ENCODE measurements around the gene TMPRSS5. TPM values are rescaled to one million over a fixed set of nuclear protein-coding genes. Genes with fewer than 3 reads are reported as not detected.

The TMPRSS5 gene
- total and polyA plus RNA-seq, 8 donors: 0.19 to 1.1 (median 0.55) TPM

DNA sequence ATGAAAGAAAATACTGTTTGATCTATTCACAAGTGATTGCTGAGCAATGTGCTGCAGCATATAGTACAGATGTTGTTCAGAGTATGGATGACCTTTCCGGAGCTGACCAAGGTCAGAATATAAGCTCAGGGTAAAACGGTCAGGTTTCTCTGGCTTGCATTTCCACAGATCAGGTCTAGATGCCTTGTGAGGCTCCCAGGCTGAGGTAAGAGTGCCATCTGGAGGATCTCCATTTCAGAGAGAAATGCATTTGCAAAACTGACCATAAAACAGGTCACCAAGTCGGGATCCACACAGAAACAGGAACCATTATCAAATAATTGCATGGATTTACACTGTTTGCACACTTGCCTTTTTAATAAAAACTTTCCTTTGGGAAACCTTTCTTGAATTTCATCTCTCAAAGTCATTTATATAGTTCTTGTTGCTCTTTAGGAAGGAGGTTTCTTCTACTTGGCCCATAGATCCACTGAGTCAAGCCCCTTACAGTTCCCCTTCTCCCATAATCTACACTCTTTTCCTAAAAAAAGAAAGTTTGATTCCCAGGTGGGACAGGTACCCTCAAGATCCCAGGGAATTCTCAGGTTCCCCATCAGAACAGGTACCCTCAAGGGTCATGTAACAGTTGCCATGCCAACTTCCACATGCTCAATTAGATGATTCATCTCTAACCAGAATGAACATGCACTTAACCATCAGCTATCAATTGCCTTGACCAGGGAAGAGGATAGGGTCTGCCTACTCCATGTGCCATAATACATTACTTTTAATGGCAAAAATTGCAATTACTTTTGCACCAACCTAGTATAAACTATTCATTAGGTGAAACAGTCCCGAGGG lies 25.0 kb upstream of the TMPRSS5 start:
- Histone ChIP-seq H3K9me3 (no peaks in the 10 kb centered on the region), H3K27me3 (no peaks in the 10 kb centered on the region), H3K36me3 (peaks cover 0 to 19% (median 7%) of the 10 kb centered on the region in 3 donors), H3K27ac (no peak overlapping the region), H3K4me3 (no peak overlapping the region), H3K4me1 (no peaks in the 10 kb centered on the region)
- intact Hi-C loops (cut with DNase I): loop anchor here in 1 of 3 donors (5.0 kb wide), 1 partner anchor 424 kb away; no protein-coding TSS in a partner anchor
- DNase-seq (peak in 2 of 6 donors; percentile 12 to 25), ATAC-seq (peak in 3 of 4 donors; percentile 66 to 85 (median 84)), FAIRE-seq (no peak)
- TF ChIP-seq, protein P1, sequence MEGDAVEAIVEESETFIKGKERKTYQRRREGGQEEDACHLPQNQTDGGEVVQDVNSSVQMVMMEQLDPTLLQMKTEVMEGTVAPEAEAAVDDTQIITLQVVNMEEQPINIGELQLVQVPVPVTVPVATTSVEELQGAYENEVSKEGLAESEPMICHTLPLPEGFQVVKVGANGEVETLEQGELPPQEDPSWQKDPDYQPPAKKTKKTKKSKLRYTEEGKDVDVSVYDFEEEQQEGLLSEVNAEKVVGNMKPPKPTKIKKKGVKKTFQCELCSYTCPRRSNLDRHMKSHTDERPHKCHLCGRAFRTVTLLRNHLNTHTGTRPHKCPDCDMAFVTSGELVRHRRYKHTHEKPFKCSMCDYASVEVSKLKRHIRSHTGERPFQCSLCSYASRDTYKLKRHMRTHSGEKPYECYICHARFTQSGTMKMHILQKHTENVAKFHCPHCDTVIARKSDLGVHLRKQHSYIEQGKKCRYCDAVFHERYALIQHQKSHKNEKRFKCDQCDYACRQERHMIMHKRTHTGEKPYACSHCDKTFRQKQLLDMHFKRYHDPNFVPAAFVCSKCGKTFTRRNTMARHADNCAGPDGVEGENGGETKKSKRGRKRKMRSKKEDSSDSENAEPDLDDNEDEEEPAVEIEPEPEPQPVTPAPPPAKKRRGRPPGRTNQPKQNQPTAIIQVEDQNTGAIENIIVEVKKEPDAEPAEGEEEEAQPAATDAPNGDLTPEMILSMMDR (IDR thresholded peaks at IDR 0.05): peak in 2 of 4 donors; percentile 19 to 40
- WGBS, 2 donors: 33 to 38% methylated on average over 4 of the region's 4 CpGs

DNA sequence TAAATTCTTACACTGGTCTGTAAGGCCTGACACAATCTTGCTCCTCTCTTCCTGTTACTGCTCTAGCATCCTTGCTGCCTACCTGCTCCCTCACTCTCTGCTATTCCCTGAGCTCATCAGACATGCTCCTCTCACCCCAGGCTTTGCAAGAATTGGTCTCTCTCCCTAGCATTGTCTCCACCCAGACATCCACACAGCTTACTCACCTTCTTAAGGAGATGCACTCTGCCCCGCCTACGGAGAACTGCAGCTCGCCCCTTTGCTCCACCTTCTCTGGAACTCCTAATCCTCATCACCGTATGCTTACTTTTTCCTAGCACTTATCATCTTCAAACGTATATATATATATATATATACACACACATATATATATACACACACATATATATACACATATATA lies 23.3 kb upstream of the TMPRSS5 start:
- 64 to 78% methylated on average over 5 of the region's 5 CpGs for WGBS, 2 donors
- H3K4me1 ChIP-seq: no peaks in the 10 kb centered on the region
- H3K4me3 ChIP-seq: no peak overlapping the region
- H3K27me3 ChIP-seq: no peaks in the 10 kb centered on the region
- no peak for FAIRE-seq
- no peak for ATAC-seq
- intact Hi-C loops (cut with DNase I): no loop called here
- H3K36me3 ChIP-seq: peaks cover 0 to 5% (median 0%) of the 10 kb centered on the region in 3 donors
- no peaks in the 10 kb centered on the region for H3K9me3 ChIP-seq
- H3K27ac ChIP-seq: no peak overlapping the region
- DNase-seq: no peak
- TF ChIP-seq, protein P1 (IDR thresholded peaks at IDR 0.05): no peak

DNA sequence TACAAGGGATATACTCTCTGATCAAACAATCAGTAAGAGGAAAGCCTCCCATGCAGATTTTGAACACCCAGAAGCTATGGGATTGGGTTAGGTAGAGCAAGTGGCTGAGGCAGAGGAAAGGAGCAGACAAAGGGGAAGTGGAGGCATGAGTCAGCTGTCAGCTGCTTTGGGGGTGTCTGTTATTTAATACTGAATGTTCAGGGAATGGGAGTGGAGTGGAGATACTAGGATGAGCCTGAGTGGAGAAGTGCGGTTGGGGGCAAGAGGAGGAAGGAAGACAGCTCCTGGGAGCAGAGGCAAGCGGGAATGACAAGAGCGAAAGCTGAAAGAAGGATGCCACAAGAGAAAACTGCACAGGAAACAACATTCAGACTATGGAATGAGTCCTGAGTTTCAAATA lies 22.7 kb upstream of the TMPRSS5 start:
- DNase-seq: no peak
- Histone ChIP-seq H3K27ac (no peak overlapping the region), H3K4me1 (no peaks in the 10 kb centered on the region), H3K27me3 (no peaks in the 10 kb centered on the region), H3K4me3 (no peak overlapping the region), H3K9me3 (no peaks in the 10 kb centered on the region), H3K36me3 (no peaks in the 10 kb centered on the region)
- TF ChIP-seq, protein P1 (IDR thresholded peaks at IDR 0.05): no peak
- intact Hi-C loops (cut with DNase I): no loop called here
- 96 to 98% methylated on average over 3 of the region's 3 CpGs for WGBS, 2 donors
- no peak for FAIRE-seq
- ATAC-seq: peak in 1 of 4 donors; percentile 39

DNA sequence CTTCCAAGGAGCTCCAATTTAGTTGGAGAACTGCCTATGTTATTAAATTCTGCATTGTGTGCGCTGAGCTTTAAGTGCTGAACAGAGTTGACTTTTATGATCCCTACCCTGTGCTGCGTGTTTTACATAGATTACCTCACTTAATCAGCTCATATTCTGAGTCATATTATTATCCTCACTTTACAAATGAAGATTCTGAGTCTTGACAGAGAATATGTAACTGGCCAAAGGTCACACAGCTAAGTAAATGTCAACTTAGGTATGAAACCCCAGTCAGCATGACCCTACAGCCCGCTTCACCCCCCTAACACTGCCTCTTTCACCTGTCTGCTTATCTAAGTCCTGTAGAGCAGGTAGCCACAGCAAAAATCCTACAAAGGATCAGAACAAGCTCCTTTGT lies 19.8 kb upstream of the TMPRSS5 start:
- no peak for FAIRE-seq
- peak in 2 of 4 donors; percentile 25 to 40 for ATAC-seq
- H3K4me3 ChIP-seq: no peak overlapping the region
- no peaks in the 10 kb centered on the region for H3K4me1 ChIP-seq
- H3K27ac ChIP-seq: no peak overlapping the region
- TF ChIP-seq, protein P1 (IDR thresholded peaks at IDR 0.05): no peak
- intact Hi-C loops (cut with DNase I): no loop called here
- no peaks in the 10 kb centered on the region for H3K36me3 ChIP-seq
- 70 to 84% methylated on average over 3 of the region's 3 CpGs for WGBS, 2 donors
- H3K9me3 ChIP-seq: no peaks in the 10 kb centered on the region
- no peak for DNase-seq
- no peaks in the 10 kb centered on the region for H3K27me3 ChIP-seq

DNA sequence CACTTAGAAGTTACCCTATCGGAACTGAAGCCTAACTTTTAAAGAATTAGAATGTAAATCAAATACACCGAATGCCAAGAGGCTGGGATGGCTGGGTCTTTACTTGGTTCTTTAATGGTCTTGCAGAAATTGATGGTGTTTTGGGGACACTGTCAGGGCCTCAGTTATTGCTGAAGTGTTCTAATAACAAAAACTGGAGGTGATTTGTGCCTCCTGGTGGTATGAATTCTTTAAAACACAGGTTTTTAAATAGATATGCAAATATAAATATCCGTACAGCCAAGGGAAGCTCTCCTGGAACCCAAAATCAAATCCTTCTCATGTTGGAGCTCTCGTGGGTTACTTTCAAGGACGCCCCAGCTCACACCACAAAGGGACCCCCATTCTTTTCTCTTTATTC lies 19.3 kb upstream of the TMPRSS5 start:
- ATAC-seq: no peak
- intact Hi-C loops (cut with DNase I): no loop called here
- no peak for DNase-seq
- Histone ChIP-seq H3K4me1 (no peaks in the 10 kb centered on the region), H3K27me3 (no peaks in the 10 kb centered on the region), H3K36me3 (no peaks in the 10 kb centered on the region), H3K4me3 (no peak overlapping the region), H3K27ac (no peak overlapping the region), H3K9me3 (no peaks in the 10 kb centered on the region)
- FAIRE-seq: no peak
- TF ChIP-seq, protein P1 (IDR thresholded peaks at IDR 0.05): no peak
- WGBS, 2 donors: 91 to 96% methylated on average over 5 of the region's 5 CpGs
